SU-DHL-6 (cell line): ENCODE data around the gene RPH3AL.

Experiments used
- EZH2phosphoT487 ChIP-seq: fragments of 200-600 bp; sonication (generic), shearing (Covaris generic); conservative IDR thresholded peaks from 2 replicates; pipeline ENCODE4 v1.6.1; 2018; ENCODE audit warnings: mild to moderate bottlenecking, antibody characterized with exemption, low read length, moderate library complexity, mixed read lengths
- TF ChIP-seq, protein P1 (sequence below): fragments of 200-600 bp; sonication (generic); IDR thresholded peaks from one replicate; pipeline ENCODE4 v1.5.1; 2017; ENCODE audit warnings: antibody characterized with exemption, mild to moderate bottlenecking, low read length, moderate library complexity; ENCODE audit not compliant: insufficient read depth, poor library complexity, severe bottlenecking

DNA sequence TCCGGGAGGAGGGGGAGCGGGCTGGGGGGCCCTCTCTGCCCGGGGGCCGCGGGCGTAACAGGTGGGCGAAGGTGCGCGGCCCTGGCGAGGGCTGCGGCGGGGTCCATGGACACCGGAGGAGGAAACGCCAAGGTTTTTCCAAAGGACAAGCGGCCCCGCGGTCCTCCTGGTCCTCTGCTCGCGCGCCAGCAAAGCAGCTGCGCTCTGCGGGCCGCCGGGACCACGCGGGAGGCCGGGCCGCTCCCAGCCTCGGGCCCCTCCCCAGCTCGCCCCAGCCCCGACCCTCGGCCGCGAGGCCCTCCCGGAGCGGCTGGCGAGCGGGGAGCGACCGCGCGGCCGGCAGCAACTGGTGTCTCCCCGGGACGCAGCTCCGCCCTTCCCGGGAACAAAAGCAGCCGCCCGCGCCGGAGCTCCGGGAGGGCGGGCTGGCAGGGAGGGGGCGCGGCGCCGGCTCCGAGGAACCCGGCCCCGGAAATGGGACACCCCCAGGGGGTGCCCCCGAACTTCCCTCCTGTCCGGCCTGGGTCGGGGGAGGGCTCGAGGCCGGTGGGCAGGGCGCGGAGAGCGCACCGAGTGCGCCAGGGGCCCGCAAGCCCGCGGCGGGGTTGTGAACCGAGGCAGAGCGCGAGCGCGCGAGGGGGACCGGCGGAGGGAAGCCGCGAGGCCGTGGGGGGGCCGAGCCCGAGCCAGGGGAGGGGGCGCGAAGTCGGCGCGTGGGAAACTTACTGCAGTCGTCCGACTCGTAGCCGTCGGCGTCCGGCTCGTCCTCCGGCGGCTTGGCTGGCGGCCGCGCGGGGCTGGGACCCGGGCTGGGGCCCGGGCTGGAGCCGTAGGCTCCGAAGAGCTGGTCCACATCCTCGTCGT lies 172.0 kb downstream of the RPH3AL start:
- TF ChIP-seq, protein P1, sequence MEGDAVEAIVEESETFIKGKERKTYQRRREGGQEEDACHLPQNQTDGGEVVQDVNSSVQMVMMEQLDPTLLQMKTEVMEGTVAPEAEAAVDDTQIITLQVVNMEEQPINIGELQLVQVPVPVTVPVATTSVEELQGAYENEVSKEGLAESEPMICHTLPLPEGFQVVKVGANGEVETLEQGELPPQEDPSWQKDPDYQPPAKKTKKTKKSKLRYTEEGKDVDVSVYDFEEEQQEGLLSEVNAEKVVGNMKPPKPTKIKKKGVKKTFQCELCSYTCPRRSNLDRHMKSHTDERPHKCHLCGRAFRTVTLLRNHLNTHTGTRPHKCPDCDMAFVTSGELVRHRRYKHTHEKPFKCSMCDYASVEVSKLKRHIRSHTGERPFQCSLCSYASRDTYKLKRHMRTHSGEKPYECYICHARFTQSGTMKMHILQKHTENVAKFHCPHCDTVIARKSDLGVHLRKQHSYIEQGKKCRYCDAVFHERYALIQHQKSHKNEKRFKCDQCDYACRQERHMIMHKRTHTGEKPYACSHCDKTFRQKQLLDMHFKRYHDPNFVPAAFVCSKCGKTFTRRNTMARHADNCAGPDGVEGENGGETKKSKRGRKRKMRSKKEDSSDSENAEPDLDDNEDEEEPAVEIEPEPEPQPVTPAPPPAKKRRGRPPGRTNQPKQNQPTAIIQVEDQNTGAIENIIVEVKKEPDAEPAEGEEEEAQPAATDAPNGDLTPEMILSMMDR, result no peak
- TF ChIP-seq EZH2phosphoT487, result no peak
